GM23338 (cell line): ENCODE measurements around the gene IMMP2L. TPM values are rescaled to one million over a fixed set of nuclear protein-coding genes. Genes with fewer than 3 reads are reported as not detected.

Source experiments
- ATAC-seq: fragments of 200-7000 bp; cut with Tn5 transposase; 3 replicates; pipeline ENCODE4 v1.9.1; 2020
- DNase-seq: peaks from one replicate; pipeline ENCODE4 v3.0.0-alpha.2; 2015; ENCODE audit warnings: low spot score
- H2AFZ ChIP-seq: fragments of 200-600 bp; sonication (generic); 2 replicates; pipeline ENCODE4 v1.8.0; 2016; ENCODE audit warnings: antibody characterized with exemption, mild to moderate bottlenecking, moderate library complexity
- H3F3A ChIP-seq: fragments of 200-600 bp; sonication (generic); replicated peaks from 2 replicates; pipeline ENCODE4 v1.8.0; 2017; ENCODE audit warnings: antibody characterized with exemption, mixed run types, low read depth
- H3K27ac ChIP-seq: fragments of 200-600 bp; sonication (generic); 2 replicates; pipeline ENCODE4 v1.6.1; 2016; ENCODE audit warnings: low read depth
- H3K27me3 ChIP-seq: fragments of 200-600 bp; sonication (generic); 2 replicates; pipeline ENCODE4 v1.8.0; 2016; ENCODE audit warnings: mild to moderate bottlenecking, mixed run types, moderate library complexity; ENCODE audit not compliant: insufficient read depth
- H3K36me3 ChIP-seq: fragments of 200-600 bp; sonication (generic); 2 replicates; pipeline ENCODE4 v1.8.0; 2016; ENCODE audit warnings: mild to moderate bottlenecking; ENCODE audit not compliant: insufficient read depth
- H3K4me1 ChIP-seq: fragments of 200-600 bp; sonication (generic); 2 replicates; pipeline ENCODE4 v1.8.0; 2016; ENCODE audit warnings: mild to moderate bottlenecking, moderate library complexity; ENCODE audit not compliant: insufficient read depth
- H3K4me2 ChIP-seq: fragments of 200-600 bp; sonication (generic); 2 replicates; pipeline ENCODE4 v1.7.1; 2017; ENCODE audit warnings: mixed run types
- H3K4me3 ChIP-seq: fragments of 200-600 bp; sonication (generic); 2 replicates; pipeline ENCODE4 v1.6.1; 2016; ENCODE audit warnings: mixed run types
- H3K79me2 ChIP-seq: fragments of 200-600 bp; sonication (generic); replicated peaks from 2 replicates; pipeline ENCODE4 v1.8.0; 2017; ENCODE audit warnings: mild to moderate bottlenecking; ENCODE audit not compliant: insufficient read depth
- H3K9me2 ChIP-seq: fragments of 200-600 bp; sonication (generic); 2 replicates; pipeline ENCODE4 v1.8.0; 2017; ENCODE audit not compliant: insufficient read depth
- H4K20me1 ChIP-seq: fragments of 200-600 bp; sonication (generic); replicated peaks from 2 replicates; pipeline ENCODE4 v1.8.0; 2017; ENCODE audit warnings: mild to moderate bottlenecking; ENCODE audit not compliant: insufficient read depth
- H3K27ac Mint-ChIP-seq: 2 replicates; pipeline ENCODE4 v1.8.0; 2020; ENCODE audit warnings: inconsistent platforms, mild to moderate bottlenecking, moderate library complexity, mixed read lengths
- H3K27me3 Mint-ChIP-seq: 3 replicates; pipeline ENCODE4 v1.8.0; 2022; ENCODE audit warnings: low read depth, mild to moderate bottlenecking, moderate library complexity, mixed read lengths, inconsistent platforms; ENCODE audit not compliant: insufficient read depth, poor library complexity
- H3K36me3 Mint-ChIP-seq: 3 replicates; pipeline ENCODE4 v1.8.0; 2021; ENCODE audit warnings: low read depth, mild to moderate bottlenecking, inconsistent platforms, moderate library complexity, mixed read lengths
- H3K4me1 Mint-ChIP-seq: 3 replicates; pipeline ENCODE4 v1.8.0; 2020; ENCODE audit warnings: mild to moderate bottlenecking, inconsistent platforms, mixed read lengths
- H3K4me3 Mint-ChIP-seq: 3 replicates; pipeline ENCODE4 v1.8.0; 2021; ENCODE audit warnings: moderate library complexity, mild to moderate bottlenecking, inconsistent platforms, mixed read lengths
- H3K9me3 Mint-ChIP-seq: 3 replicates; pipeline ENCODE4 v1.8.0; 2020; ENCODE audit warnings: moderate library complexity, mild to moderate bottlenecking, inconsistent platforms, mixed read lengths
- EZH2 ChIP-seq: fragments of 200-600 bp; sonication (generic); IDR thresholded peaks from one replicate; pipeline ENCODE4 v1.8.0; 2017; ENCODE audit warnings: antibody characterized with exemption, mild to moderate bottlenecking, low read depth; ENCODE audit not compliant: unreplicated experiment
- polyA plus RNA-seq: library from polyadenylated mRNA; unstranded; fragments of >200 nt; fragmentation: Nextera tagmentation; extraction: Ambion mirVana; gene quantifications from 2 replicates; pipeline ENCODE4 v1.2.1, GENCODE V29; 2016
- total RNA-seq: library from RNA; depleted of rRNA; stranded (reverse); fragments of >200 nt; shearing (Covaris generic); gene quantifications from 2 replicates; pipeline ENCODE4 v1.2.3, GENCODE V29; 2014
- TF ChIP-seq, protein P1 (sequence below): fragments of 250-450 bp; sonication (Bioruptor Pico); IDR thresholded peaks from 2 replicates; pipeline ENCODE4 v1.5.0; 2020; ENCODE audit warnings: mild to moderate bottlenecking, moderate library complexity
- TF ChIP-seq, protein P2 (sequence below): IDR thresholded peaks from 2 replicates; pipeline ENCODE4 v1.6.1; 2016; ENCODE audit warnings: antibody characterized with exemption

The IMMP2L gene
- total and polyA plus RNA-seq, 2 experiments from 2014 or later: 7.3 to 14.0 TPM

DNA sequence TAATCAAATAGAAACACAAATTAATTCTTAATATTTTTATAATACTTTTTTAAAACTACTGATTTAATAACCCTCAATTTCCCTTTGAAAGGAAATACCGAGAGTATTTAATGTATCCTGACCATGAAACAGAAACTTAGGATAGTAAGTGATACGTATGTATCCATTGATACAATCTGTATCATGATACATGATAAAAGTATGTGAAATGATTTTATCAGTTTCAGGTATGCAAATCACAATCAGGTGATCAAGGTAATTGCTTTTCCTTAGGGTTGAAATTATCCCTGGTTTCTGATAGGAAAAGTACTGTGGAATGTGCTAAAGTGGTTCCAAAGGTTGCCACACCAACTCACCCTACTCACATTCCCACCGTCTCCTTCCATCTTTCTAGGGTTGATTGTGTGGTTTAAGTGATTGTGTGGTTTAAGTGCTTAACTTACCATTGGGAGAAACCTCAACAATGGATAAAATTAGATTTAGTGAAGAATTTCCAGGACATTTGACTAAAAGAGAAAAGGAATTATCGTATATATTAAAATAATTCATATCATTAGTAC lies 333.0 kb downstream of the IMMP2L start (continued):
- TF ChIP-seq, protein P1, sequence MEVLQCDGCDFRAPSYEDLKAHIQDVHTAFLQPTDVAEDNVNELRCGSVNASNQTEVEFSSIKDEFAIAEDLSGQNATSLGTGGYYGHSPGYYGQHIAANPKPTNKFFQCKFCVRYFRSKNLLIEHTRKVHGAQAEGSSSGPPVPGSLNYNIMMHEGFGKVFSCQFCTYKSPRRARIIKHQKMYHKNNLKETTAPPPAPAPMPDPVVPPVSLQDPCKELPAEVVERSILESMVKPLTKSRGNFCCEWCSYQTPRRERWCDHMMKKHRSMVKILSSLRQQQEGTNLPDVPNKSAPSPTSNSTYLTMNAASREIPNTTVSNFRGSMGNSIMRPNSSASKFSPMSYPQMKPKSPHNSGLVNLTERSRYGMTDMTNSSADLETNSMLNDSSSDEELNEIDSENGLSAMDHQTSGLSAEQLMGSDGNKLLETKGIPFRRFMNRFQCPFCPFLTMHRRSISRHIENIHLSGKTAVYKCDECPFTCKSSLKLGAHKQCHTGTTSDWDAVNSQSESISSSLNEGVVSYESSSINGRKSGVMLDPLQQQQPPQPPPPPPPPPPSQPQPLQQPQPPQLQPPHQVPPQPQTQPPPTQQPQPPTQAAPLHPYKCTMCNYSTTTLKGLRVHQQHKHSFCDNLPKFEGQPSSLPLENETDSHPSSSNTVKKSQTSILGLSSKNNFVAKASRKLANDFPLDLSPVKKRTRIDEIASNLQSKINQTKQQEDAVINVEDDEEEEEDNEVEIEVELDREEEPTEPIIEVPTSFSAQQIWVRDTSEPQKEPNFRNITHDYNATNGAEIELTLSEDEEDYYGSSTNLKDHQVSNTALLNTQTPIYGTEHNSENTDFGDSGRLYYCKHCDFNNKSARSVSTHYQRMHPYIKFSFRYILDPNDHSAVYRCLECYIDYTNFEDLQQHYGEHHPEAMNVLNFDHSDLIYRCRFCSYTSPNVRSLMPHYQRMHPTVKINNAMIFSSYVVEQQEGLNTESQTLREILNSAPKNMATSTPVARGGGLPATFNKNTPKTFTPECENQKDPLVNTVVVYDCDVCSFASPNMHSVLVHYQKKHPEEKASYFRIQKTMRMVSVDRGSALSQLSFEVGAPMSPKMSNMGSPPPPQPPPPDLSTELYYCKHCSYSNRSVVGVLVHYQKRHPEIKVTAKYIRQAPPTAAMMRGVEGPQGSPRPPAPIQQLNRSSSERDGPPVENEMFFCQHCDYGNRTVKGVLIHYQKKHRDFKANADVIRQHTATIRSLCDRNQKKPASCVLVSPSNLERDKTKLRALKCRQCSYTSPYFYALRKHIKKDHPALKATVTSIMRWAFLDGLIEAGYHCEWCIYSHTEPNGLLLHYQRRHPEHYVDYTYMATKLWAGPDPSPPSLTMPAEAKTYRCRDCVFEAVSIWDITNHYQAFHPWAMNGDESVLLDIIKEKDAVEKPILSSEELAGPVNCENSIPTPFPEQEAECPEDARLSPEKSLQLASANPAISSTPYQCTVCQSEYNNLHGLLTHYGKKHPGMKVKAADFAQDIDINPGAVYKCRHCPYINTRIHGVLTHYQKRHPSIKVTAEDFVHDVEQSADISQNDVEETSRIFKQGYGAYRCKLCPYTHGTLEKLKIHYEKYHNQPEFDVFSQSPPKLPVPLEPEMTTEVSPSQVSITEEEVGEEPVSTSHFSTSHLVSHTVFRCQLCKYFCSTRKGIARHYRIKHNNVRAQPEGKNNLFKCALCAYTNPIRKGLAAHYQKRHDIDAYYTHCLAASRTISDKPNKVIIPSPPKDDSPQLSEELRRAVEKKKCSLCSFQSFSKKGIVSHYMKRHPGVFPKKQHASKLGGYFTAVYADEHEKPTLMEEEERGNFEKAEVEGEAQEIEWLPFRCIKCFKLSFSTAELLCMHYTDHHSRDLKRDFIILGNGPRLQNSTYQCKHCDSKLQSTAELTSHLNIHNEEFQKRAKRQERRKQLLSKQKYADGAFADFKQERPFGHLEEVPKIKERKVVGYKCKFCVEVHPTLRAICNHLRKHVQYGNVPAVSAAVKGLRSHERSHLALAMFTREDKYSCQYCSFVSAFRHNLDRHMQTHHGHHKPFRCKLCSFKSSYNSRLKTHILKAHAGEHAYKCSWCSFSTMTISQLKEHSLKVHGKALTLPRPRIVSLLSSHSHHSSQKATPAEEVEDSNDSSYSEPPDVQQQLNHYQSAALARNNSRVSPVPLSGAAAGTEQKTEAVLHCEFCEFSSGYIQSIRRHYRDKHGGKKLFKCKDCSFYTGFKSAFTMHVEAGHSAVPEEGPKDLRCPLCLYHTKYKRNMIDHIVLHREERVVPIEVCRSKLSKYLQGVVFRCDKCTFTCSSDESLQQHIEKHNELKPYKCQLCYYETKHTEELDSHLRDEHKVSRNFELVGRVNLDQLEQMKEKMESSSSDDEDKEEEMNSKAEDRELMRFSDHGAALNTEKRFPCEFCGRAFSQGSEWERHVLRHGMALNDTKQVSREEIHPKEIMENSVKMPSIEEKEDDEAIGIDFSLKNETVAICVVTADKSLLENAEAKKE (CRISPR knock-in tag): no peak
- TF ChIP-seq EZH2: no peak
- TF ChIP-seq, protein P2, sequence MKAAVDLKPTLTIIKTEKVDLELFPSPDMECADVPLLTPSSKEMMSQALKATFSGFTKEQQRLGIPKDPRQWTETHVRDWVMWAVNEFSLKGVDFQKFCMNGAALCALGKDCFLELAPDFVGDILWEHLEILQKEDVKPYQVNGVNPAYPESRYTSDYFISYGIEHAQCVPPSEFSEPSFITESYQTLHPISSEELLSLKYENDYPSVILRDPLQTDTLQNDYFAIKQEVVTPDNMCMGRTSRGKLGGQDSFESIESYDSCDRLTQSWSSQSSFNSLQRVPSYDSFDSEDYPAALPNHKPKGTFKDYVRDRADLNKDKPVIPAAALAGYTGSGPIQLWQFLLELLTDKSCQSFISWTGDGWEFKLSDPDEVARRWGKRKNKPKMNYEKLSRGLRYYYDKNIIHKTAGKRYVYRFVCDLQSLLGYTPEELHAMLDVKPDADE: no peak

DNA sequence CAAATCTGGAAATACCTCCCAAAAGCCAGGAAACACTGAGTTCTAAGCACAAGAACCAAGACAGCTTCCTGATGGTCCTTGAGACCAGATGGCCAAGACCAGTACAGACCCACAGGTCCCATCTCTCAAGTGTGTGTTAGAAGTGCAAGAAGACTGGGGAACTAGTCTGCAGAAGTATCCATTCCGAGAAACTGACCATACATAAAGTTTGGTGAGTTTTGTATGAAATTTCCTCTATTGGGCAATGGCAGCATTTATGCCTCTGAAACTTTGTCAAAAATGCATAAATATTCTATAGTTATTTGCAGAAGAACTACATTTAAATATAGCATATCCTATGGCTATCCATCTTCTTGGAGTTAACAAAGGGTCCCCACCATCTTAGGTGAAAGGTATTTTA lies 333.9 kb downstream of the IMMP2L start:
- Mint-ChIP-seq H3K27ac (no peak overlapping the region), H3K4me1 (peaks cover 6% of the 10 kb centered on the region), H3K36me3 (no peaks in the 10 kb centered on the region), H3K27me3 (no peaks in the 10 kb centered on the region), H3K9me3 (no peaks in the 10 kb centered on the region), H3K4me3 (no peak overlapping the region)
- Histone ChIP-seq H2AFZ (no peak overlapping the region), H3K36me3 (no peaks in the 10 kb centered on the region), H3K4me1 (no peaks in the 10 kb centered on the region; the same call in 1 of the 2 replicates), H3K79me2 (no peaks in the 10 kb centered on the region), H3K9me2 (no peaks in the 10 kb centered on the region), H3K4me2 (no peak overlapping the region), H3K27ac (no peak overlapping the region), H3K27me3 (no peaks in the 10 kb centered on the region), H4K20me1 (no peaks in the 10 kb centered on the region), H3F3A (no peaks in the 10 kb centered on the region), H3K4me3 (no peak overlapping the region)
- DNase-seq: no peak
- no peak for TF ChIP-seq EZH2
- ATAC-seq: no peak
